ENCODE results near the gene GALR3.

GRCh38 chr22:37803195-37803638 lies 20.0 kb upstream of the GALR3 start:
- TF ChIP-seq CTCF (tag by site-specific recombination; IDR thresholded peaks at IDR 0.05) (no peak), BCL11A (tag by site-specific recombination; IDR thresholded peaks at IDR 0.05; ENCODE audit: low read depth) (peak; percentile 50; the same call in 1 of the 2 replicates), ZNF140 (tag by site-specific recombination; IDR thresholded peaks at IDR 0.05) (no peak), ZNF311 (tag by site-specific recombination; IDR thresholded peaks at IDR 0.05; ENCODE audit: borderline replicate concordance) (no peak), YY1 (tag by site-specific recombination; IDR thresholded peaks at IDR 0.05) (no peak), ZNF777 (tag by site-specific recombination; IDR thresholded peaks at IDR 0.05; ENCODE audit: borderline replicate concordance) (no peak)

Data from HEK293 (cell line).